OCI-LY1 (cell line): ENCODE data around the gene ZNF296.

Experiments used
- H2AFZ ChIP-seq: fragments of 200-600 bp; sonication (generic), shearing (Covaris generic); 2 replicates; pipeline ENCODE4 v1.6.0; 2014; ENCODE audit warnings: antibody characterized with exemption, mild to moderate bottlenecking, low read length
- H3F3A ChIP-seq: fragments of 200-600 bp; sonication (generic), shearing (Covaris generic); 2 replicates; pipeline ENCODE4 v1.6.0; 2014; ENCODE audit warnings: mild to moderate bottlenecking, antibody characterized with exemption, low read length, moderate library complexity; ENCODE audit not compliant: insufficient read depth
- H3K27ac ChIP-seq: fragments of 200-600 bp; sonication (generic); 2 replicates; pipeline ENCODE4 v1.5.1; 2014; ENCODE audit warnings: low read length, mixed run types, mild to moderate bottlenecking, low read depth; ENCODE audit not compliant: poor library complexity, severe bottlenecking
- H3K27me3 ChIP-seq: fragments of 200-600 bp; sonication (generic); 2 replicates; pipeline ENCODE4 v1.6.0; 2014; ENCODE audit warnings: antibody characterized with exemption, mild to moderate bottlenecking, low read length, moderate library complexity; ENCODE audit not compliant: insufficient read depth
- H3K36me3 ChIP-seq: fragments of 200-600 bp; sonication (generic); 2 replicates; pipeline ENCODE4 v1.6.1; 2014; ENCODE audit warnings: mild to moderate bottlenecking, antibody characterized with exemption, low read length, moderate library complexity, mixed read lengths; ENCODE audit not compliant: insufficient read depth
- H3K4me1 ChIP-seq: fragments of 200-600 bp; sonication (generic); 2 replicates; pipeline ENCODE4 v1.5.1; 2014; ENCODE audit warnings: mild to moderate bottlenecking, low read length, moderate library complexity; ENCODE audit not compliant: insufficient read depth, severe bottlenecking
- H3K4me2 ChIP-seq: fragments of 200-600 bp; sonication (generic), shearing (Covaris generic); 2 replicates; pipeline ENCODE4 v1.6.1; 2014; ENCODE audit warnings: low read length
- H3K4me3 ChIP-seq: fragments of 200-600 bp; sonication (generic); 2 replicates; pipeline ENCODE4 v1.5.1; 2014; ENCODE audit warnings: low read length, low read depth, mild to moderate bottlenecking, mixed read lengths; ENCODE audit not compliant: poor library complexity, severe bottlenecking
- H3K79me2 ChIP-seq: fragments of 200-600 bp; shearing (Covaris generic); 2 replicates; pipeline ENCODE4 v1.6.1; 2016; ENCODE audit warnings: mixed run types, low read length, mixed read lengths; ENCODE audit not compliant: insufficient read depth
- H3K9ac ChIP-seq: fragments of 200-600 bp; sonication (generic), shearing (Covaris generic); 2 replicates; pipeline ENCODE4 v1.6.1; 2014; ENCODE audit warnings: mild to moderate bottlenecking, low read length, mixed read lengths
- H3K9me2 ChIP-seq: fragments of 200-600 bp; sonication (generic), shearing (Covaris generic); 2 replicates; pipeline ENCODE4 v1.6.1; 2014; ENCODE audit warnings: low read depth, mild to moderate bottlenecking, low read length, mixed read lengths
- H3K9me3 ChIP-seq: fragments of 200-600 bp; shearing (Covaris generic); 2 replicates; pipeline ENCODE4 v1.6.1; 2014; ENCODE audit warnings: low read length, mixed read lengths
- H4K20me1 ChIP-seq: fragments of 200-600 bp; sonication (generic), shearing (Covaris generic); 2 replicates; pipeline ENCODE4 v1.6.0; 2016; ENCODE audit warnings: mild to moderate bottlenecking, low read length; ENCODE audit not compliant: insufficient read depth
- CTCF ChIP-seq: fragments of 200-600 bp; sonication (generic), shearing (Covaris generic); IDR thresholded peaks from 2 replicates; pipeline ENCODE4 v1.5.1; 2017; ENCODE audit warnings: mild to moderate bottlenecking, antibody characterized with exemption, low read length, moderate library complexity, mixed read lengths
- EZH2 ChIP-seq: fragments of 200-600 bp; sonication (generic), shearing (Covaris generic); IDR thresholded peaks from 2 replicates; pipeline ENCODE4 v1.8.0; 2017; ENCODE audit warnings: borderline replicate concordance, mixed run types, mild to moderate bottlenecking, antibody characterized with exemption, low read length, moderate library complexity, mixed read lengths

Gene ZNF296

GRCh38 chr19:45113628-45114027 lies 37.4 kb upstream of the ZNF296 start:
- 0 out of 2 replicates have a peak, but pooled peaks cover 4% of the 10 kb centered on the region for H3K79me2 ChIP-seq
- no peaks in the 10 kb centered on the region for H3K36me3 ChIP-seq
- no peaks in the 10 kb centered on the region for H3K9me2 ChIP-seq
- H3K27me3 ChIP-seq: no peaks in the 10 kb centered on the region
- H3K4me3 ChIP-seq: no peak overlapping the region
- H2AFZ ChIP-seq: no peak overlapping the region
- peak overlapping the region; percentile 84 for H3K27ac ChIP-seq
- H3K4me2 ChIP-seq: peak overlapping the region; percentile 35; the same call in 1 of the 2 replicates
- H3K9me3 ChIP-seq: no peaks in the 10 kb centered on the region
- peaks cover 85% of the 10 kb centered on the region for H3K4me1 ChIP-seq
- H3K9ac ChIP-seq: peak overlapping the region; percentile 17; the same call in 1 of the 2 replicates
- H3F3A ChIP-seq: no peaks in the 10 kb centered on the region
- H4K20me1 ChIP-seq: no peaks in the 10 kb centered on the region
- TF ChIP-seq CTCF (no peak), EZH2 (no peak)

DNA sequence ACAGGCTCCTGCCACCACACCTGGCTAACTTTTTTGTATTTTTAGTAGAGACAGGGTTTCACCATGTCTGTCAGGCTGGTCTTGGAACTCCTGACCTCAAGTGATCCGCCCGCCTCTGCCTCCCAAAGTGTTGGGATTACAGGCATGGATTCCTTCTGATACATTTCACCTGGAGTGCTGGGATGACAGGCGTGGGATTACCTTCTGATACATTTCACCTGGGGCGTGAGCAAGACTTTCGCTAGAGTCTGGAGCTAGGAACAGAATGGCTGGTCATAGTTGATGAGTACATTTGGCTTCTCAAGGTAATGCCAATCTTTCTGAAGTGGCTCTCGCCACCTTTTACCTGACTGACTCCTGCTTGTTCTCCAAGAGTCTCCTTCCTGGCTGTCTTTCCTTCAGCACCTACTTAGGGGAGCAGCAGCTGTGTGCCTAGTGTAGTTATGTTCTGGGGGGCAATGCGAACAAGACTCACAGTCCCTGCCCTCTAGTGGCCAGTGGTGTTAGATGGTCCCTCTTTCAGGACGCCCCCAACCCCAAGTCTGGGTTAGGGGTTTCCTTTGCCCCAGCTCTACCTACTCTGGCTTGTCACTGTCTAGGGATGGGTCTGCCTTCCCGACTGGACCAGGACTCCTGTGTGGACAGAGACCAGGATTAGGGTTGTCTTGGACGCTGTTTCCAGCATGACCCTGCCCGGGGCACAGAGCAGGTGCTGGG lies 36.0 kb upstream of the ZNF296 start:
- Histone ChIP-seq H4K20me1 (no peaks in the 10 kb centered on the region), H3K27me3 (no peaks in the 10 kb centered on the region), H3K9me3 (no peaks in the 10 kb centered on the region), H3K27ac (peak overlapping the region; percentile 84), H3K4me1 (peaks cover 78% of the 10 kb centered on the region), H3K4me3 (no peak overlapping the region), H3K4me2 (no peak overlapping the region; the same call in 1 of the 2 replicates), H3K9ac (no peak overlapping the region; the same call in 1 of the 2 replicates), H3K9me2 (no peaks in the 10 kb centered on the region), H3K79me2 (peaks cover 14% of the 10 kb centered on the region; the same call in 1 of the 2 replicates), H2AFZ (no peak overlapping the region), H3K36me3 (no peaks in the 10 kb centered on the region), H3F3A (no peaks in the 10 kb centered on the region)
- TF ChIP-seq EZH2: no peak
- TF ChIP-seq CTCF: no peak

DNA sequence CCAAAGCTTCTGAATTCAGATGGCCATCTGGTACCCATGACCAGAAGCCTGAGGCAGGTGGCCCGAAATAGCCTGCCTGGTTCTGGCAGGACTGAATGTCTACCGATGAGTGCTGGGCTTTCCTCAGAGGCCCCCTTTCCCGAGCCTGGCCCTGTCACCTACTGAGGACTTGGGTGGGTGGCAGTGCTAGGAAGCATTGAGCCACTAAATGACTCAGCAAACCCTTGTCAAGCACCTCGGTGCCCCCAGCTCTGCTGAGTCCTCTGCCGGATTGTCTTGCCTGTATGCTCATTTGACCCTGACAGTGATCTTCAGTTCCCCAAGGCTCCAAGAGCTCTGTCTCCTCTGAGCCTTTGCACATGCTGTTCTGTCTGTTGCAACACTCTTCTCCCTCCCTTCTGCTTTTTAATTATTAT lies 34.6 kb upstream of the ZNF296 start:
- H2AFZ ChIP-seq: no peak overlapping the region
- no peak overlapping the region for H3K4me2 ChIP-seq
- no peaks in the 10 kb centered on the region for H4K20me1 ChIP-seq
- no peaks in the 10 kb centered on the region for H3K9me2 ChIP-seq
- H3K9ac ChIP-seq: no peak overlapping the region
- peak overlapping the region; percentile 6 for H3K27ac ChIP-seq
- H3K27me3 ChIP-seq: no peaks in the 10 kb centered on the region
- H3K79me2 ChIP-seq: peaks cover 16% of the 10 kb centered on the region; the same call in 1 of the 2 replicates
- H3K36me3 ChIP-seq: no peaks in the 10 kb centered on the region
- peaks cover 66% of the 10 kb centered on the region for H3K4me1 ChIP-seq
- no peaks in the 10 kb centered on the region for H3F3A ChIP-seq
- no peaks in the 10 kb centered on the region for H3K9me3 ChIP-seq
- H3K4me3 ChIP-seq: no peak overlapping the region
- TF ChIP-seq CTCF: no peak
- TF ChIP-seq EZH2: no peak
